NB4 (cell line): ENCODE measurements around the gene ACOT11.

Source experiments
- MYC ChIP-seq: IDR thresholded peaks from 2 replicates; pipeline ENCODE4 v1.6.1; 2011; ENCODE audit warnings: low read depth, low read length
- POLR2A ChIP-seq: IDR thresholded peaks from 2 replicates; pipeline ENCODE4 v1.6.1; 2011; ENCODE audit warnings: mild to moderate bottlenecking; ENCODE audit not compliant: insufficient read length; ENCODE audit errors: extremely low read depth
- TF ChIP-seq, protein P1 (sequence below): IDR thresholded peaks from one replicate; pipeline ENCODE4 v1.5.1; 2012; ENCODE audit warnings: low read depth, low read length
- TF ChIP-seq, protein P2 (sequence below): IDR thresholded peaks from 2 replicates; pipeline ENCODE4 v1.6.1; 2011; ENCODE audit warnings: low read depth, low read length

DNA sequence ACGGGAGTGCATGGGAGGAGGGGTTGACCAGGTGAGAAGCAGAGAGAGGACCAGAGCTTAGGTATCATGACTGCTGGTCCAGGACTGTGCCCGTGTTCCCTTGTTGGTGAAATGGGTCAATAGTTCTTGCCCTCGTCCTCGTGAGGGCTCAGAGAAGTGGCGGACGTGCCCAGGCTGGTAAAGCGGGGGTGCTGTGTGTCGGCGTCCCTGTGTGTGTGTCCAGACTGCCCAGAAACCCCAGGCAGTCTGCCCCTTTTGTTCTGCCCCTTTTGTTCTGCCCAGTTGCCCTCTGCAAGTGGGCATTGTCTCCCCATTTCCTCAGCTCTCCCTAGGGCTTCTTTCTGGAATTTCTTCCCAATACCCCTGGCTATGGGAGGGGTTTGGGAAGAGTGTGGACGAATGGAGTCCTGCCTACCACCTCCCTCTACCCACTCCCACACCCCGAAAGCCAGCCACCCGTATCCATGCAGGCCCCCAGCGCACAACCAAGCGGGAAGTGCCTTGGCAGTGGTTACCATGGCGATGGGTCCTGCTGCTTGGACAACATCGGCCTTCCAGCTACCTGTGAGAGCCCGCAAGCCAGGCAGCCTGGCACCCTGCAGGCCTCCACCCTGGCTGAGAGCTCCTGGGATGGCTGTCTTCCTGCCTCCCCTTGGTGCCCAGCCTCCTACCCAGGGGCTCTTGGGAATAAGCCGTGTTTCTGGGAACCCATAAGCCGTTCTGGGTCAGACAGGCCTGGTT, 34.7 kb downstream of the ACOT11 start:
- TF ChIP-seq POLR2A (no peak), MYC (no peak)
- TF ChIP-seq, protein P1, sequence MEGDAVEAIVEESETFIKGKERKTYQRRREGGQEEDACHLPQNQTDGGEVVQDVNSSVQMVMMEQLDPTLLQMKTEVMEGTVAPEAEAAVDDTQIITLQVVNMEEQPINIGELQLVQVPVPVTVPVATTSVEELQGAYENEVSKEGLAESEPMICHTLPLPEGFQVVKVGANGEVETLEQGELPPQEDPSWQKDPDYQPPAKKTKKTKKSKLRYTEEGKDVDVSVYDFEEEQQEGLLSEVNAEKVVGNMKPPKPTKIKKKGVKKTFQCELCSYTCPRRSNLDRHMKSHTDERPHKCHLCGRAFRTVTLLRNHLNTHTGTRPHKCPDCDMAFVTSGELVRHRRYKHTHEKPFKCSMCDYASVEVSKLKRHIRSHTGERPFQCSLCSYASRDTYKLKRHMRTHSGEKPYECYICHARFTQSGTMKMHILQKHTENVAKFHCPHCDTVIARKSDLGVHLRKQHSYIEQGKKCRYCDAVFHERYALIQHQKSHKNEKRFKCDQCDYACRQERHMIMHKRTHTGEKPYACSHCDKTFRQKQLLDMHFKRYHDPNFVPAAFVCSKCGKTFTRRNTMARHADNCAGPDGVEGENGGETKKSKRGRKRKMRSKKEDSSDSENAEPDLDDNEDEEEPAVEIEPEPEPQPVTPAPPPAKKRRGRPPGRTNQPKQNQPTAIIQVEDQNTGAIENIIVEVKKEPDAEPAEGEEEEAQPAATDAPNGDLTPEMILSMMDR, result no peak
- TF ChIP-seq, protein P2, sequence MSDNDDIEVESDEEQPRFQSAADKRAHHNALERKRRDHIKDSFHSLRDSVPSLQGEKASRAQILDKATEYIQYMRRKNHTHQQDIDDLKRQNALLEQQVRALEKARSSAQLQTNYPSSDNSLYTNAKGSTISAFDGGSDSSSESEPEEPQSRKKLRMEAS, result no peak
